Stimulated activated CD4-positive, alpha-beta T cell treated with anti-CD3 and anti-CD28 coated beads, Interleukin-4, amount 100 ng/mL, for 1 hour (primary cell): ENCODE measurements around the gene XPNPEP3.

Source experiments
- DNase-seq: peaks from one replicate; pipeline ENCODE4 v3.0.0-alpha.2; 2020

XPNPEP3 gene

DNA sequence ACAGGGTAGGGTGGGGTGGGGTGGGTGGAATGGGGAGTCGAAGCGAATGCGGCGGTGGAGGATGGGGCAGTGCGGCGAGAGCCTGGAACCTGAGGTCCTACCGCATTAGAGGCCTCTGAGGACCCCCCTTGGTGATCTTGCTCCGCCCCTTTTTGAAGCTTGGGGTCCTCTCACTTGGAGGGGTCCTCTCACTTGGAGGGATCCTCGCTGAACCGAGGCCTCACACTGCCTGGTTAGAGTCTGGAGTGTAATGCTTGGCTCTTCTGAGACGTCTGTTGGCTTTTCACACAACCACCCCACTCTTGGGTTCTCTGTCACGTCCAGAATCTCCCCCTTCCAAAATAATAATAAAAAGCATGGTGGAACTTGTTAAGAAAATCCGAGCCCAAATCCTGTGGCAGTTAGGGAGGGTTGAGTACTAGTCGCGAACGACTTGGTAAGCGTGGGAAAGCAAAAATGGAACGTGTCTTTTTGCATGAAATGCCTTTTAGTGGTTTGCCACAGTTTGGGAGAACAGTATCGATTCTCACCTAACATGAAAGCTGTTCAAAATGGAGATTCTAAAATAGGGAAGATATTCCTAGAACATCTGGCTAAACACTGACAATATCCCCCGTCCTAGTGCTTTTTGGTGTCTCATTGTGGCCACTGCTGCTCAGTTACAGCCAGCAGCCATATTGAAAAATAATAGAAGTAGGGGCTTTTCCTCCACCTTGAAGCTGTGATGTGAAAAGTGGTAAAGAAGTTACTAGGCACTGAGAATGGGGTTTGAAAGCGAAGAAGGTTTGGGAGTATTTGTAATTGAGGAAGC, 95.1 kb downstream of the XPNPEP3 start:
- no peak for DNase-seq

DNA sequence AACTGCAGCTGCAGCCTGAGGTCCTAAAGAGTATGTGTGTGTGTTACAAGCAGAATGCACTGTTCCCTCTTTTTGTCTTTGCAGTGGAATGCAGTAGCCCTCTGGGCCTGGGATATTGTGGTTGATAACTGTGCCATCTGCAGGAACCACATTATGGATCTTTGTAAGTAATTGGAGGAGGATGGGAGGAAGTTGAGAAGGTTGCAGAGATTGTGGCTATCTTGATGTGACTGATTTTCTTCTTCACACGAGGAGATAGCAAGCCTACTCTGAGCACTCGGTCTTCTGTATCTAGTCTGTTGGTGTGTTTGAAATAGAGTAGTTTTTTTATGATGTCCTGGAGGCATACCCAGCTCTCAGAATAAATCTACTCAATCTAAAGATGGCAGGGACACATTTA, 96.5 kb downstream of the XPNPEP3 start:
- DNase-seq = no peak

DNA sequence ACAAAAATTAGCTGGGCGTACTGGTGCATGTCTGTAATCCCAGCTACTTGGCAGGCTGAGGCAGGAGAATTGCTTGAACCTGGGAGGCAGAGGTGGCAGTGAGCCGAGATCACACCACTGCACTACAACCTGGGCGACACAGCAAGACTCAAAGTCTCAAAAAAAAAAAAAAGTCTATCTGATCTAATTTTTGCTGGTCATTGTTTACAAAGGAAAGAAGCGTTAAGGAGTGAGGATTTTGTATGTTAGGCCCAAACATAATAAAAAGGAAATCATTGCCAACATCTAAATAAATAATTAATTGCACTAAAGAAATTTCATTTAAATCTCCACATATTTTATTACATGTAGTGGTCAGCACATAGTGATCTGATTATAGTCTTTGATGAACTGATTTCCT, 97.2 kb downstream of the XPNPEP3 start:
- no peak for DNase-seq

DNA sequence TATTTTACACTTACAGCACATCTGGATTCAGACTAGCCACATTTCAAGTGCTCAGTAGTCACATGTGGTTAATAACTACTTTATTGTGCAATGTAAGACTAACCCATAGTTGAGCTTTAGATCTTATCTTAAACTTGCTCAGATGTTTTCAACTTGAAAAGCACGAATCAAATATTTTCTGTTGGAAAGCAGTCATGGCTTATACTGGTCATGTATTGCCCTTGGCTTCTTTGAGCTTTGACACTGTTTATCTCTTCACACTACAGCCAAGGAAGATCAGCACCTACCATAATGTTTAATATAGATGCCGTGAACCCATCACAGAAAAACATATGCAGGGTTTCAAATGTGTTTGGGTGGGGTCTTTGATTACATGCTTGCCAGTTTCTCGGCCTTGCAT, 98.6 kb downstream of the XPNPEP3 start:
- DNase-seq = no peak

DNA sequence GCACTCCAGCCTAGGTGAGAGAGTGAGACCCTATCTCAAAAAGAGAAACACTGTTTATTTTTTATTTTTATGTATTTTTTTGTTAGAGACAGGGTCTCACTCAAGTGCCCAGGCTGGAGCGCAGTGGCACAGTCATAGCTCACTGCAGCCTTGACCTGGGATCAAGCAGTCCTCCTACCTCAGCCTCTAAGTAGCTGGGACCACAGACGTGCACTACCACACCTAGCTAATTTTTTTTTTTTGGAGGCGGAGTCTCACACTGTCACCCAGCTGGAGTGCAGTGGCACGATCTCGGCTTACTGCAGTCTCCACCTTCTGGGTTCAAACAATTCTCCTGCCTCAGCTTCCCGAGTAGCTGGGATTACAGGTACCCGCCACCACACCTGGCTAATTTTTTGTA, 100.7 kb downstream of the XPNPEP3 start:
- no peak for DNase-seq

DNA sequence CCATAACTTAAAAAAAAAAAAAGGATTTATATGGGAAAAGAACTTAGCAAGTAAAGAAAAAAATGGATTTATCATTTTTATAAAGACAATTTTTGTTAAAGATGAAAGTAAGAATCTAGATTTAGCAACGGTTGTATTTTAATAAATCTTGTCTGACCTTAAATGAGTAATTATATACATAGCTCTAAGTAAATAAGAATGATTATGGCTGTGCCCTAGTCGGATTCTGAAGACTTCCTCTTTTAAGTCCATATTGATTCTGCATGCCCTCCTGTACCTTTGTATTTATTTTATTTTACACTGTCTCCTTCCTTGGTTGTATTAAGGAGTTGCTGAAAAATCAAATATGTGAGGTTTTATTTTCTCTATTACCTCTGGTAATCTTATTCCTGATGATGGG, 101.4 kb downstream of the XPNPEP3 start:
- DNase-seq = no peak

DNA sequence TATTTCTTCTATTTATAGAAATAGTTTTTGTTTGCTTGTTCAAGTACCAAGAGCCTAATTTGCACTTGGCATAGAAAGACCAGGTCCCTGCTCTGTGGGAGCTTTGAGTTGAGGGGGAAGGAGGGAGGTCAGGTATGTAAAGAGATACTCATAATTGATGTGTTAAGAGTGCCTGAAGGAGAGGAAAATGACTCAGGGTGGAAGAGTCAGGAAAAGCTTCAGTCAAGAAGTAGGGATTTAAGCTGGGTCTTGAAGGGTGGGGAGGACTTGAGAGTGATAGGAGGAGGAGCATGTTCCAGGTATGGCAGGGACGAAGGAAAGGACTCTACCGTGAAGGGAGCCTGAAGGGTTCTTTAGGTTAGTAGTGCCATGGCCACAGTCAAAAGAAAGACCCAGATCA, 103.2 kb downstream of the XPNPEP3 start:
- DNase-seq = no peak

DNA sequence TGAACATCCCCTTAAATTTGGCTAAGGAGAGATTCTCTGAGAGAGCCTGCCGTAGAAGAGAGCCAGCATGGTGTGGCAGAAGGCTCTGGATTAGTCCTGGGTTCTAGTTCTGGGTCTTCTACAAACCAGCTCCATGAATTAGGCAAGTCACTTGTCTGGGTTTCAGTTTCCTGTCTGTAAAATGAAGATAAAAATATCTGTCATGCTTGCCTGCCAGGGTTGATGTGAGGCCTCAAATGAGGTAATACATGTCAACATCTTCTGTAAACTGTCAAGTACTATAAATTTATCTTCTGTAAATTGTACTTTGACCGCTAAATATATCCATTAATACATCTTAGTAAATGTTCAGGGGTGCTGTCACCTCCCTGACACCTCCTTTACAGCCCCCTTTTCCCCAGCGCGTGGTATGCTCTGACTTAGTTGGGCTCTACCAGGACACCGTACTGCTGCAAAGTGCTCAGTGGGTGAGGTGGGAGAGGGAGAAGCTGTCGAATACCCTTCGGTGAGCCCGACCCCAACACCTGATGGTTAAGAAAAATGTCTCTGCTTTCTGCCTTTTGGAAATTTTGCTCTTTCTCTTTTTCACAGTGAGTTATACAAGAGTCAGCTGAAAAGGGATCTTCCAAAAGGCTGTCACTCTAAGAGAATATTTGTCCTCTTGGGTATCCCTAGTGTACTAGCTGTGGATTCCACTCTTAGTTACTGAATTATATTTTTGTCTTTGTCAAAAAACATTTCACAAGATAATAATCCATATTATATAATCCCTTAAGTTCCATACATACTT, 109.2 kb downstream of the XPNPEP3 start:
- no peak for DNase-seq

DNA sequence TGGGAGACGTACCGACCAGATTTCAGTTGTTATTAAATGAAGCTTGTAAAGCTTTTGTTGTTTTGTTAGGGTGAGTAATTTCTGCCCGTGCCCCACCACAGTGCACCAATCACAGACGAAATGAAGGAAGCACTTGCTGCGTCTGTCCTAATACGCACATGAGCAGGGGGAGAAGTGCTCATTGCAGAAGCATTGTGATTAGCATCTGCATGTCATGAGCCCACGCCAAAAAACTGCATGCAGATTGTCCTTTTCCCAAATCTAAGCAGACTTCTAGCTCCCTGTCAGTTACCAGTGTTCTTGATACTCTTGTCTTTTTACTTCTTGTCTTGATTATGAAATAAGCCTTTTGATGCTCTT, 109.8 kb downstream of the XPNPEP3 start:
- no peak for DNase-seq

DNA sequence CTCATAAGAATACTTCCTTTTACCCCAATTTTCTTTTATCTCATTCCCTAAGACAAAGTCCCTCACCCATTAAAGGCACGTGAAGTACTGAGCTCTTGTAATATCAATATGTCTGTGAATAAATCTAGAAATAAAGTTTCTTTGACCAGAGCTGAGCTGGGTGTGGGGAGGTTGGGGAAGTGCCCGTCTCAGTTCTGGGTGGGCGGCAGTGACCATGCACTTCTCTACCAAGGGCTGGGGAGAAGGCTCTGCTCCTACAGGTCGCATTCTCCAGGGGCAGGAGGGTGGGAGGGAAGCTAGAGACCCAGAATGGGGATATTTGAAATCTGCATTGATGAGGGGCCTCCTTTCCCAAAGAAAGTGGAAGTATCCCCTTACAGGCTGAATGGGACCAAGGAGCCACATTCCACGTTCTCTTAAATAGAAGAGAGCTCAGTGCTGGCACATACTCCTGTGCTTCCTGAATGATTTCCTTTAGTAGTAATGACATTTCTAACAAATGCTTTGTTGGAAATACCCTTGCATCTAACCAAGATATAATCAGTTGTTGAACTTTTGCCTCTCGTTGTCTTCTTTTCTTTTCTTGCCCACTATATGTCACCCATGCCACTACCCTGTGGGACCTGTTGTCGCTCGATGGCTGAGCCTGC, 110.3 kb downstream of the XPNPEP3 start:
- no peak for DNase-seq

DNA sequence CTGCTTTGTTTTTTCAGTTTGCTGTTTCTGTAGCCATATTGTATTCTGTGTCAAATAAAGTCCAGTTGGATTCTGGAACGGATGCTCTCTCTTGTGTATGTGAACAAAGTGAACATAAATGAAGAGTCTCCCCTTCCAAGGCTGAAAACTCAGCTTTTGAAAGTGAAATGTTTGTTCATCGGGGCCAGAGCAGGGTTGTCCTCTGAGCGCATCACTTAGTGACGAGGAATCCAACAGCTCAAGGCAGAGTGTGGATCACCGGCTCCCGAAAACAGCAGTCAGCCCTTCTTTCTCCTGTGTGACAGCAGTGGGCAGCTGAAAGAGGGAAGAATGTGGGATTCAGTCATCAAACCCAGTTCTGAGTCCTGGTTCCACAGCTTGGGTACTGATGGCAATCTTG, 115.6 kb downstream of the XPNPEP3 start:
- DNase-seq = no peak

DNA sequence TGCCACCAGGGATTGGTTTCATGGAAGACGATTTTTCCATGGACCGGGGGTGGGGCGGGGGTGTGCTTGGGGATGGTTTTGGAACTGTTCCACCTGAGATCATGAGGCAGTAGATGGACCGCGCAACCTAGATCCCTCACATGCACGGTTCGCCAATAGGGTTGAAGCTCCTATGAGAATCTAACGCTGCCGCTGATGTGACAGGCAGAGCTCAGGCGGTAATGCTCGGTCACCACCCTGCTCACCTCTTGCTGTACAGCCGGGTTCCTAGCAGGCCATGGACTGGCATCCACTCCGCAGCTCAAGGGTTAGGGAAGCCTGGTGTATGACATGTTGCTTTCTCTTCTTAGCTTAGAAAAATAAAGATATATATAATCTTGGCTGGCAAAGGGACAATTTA, 116.2 kb downstream of the XPNPEP3 start:
- DNase-seq = no peak

DNA sequence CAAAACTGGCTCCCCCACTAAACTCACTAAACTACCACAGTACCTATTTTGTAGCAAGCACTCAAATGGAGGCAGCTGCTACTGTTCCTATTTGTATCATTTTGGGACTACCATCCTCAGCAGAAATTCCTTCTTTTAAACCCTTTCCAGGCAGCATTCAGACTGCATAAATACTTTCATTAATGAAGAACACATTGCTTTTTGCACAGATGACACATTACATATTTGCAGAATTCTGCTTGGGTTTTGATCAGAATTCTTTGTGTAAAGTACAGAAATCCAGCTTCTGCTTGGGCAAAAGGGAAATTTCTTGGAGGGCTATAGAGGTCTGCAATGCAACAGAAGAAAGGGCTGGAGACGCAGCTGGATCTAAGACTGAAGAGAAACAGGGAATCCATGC, 118.4 kb downstream of the XPNPEP3 start:
- no peak for DNase-seq

DNA sequence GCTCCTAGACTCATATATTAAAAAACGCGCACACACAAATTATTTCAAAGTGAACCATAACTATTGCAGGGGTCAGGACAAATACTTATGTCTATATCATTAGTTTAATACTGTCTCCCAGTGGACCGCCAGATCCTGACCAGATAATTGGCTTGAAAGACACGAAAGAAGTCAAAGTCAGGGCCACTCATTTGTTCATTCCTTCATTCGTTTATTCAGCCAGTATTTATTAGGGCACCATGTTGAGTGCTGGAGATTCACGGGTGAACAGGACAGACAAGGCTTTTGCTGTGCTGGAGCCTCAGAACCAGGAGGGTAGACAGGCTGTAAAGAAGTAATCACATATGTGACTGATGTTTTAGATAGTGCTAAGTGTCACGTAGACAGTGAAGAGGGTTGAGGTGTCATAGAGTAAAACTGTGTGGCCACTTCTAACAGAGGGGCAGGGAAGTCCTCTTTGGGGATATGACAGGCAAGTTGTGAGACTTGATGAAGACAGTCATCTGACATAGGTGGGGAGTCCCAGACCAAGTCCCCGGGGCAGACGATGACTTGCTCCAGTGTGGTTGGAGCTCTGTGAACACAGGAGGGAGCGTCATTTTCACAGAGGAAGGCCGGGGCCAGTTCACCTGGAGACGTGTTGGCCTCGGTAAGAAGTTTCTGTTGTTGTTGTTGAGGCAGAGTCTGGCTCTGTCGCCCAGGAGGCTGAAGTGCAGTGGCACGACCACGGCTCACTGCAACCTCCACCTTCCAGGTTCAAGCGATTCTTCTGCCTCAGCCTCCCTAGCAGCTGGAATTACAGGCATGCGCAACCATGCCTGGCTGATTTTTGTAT, 120.1 kb downstream of the XPNPEP3 start:
- DNase-seq = no peak

DNA sequence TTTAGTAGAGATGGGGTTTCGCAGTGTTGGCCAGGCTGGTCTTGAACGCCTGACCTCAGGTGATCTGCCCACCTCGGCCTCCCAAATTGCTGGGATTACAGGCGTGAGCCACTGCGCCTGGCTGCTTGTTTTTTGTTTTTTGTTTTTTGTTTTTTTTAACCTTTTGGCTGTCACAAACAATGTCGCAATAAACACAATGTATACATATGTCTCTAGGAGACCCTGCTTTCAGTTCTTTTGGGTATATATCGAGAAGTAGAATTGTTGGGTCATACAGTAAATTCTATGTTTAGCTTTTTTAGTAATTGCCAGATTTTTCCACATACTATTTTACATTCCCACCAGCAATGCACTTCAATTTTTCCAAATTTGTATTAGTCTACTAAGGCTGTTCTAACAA, 122.2 kb downstream of the XPNPEP3 start:
- no peak for DNase-seq

DNA sequence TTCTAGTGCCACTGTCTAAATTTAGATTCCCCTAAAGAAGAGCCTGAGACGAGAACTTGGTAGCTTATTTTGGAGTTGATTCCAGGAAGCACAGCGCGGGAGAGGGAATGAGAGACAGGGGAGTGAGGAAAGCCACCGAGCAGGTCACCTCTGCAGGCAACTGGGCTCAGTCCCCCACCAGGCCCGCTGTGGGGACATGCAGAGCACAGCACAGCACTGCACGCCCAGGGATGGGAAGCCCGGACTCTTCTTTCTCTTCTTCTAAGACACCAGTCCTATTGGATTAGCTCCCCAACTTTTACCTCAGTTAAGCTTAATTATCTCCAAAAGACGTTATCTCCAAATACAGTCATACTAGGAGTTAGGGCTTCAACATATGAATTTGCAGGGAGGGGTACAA, 122.9 kb downstream of the XPNPEP3 start:
- no peak for DNase-seq
